Measurements from ENCODE around the gene ADRA2C.

The ADRA2C gene

GRCh38 chr4:3766785-3767569, 792 bp downstream of the ADRA2C start:
- Histone ChIP-seq H3K27me3 (ENCODE audit: control insufficient read depth in 5 of 5, insufficient read depth in 4 of 5, low read length in 5 of 5) (peaks cover 34 to 70% (median 63%) of the 10 kb centered on the region in 5 donors), H3K27ac (ENCODE audit: low read depth, low read length) (no peak overlapping the region), H3K4me3 (ENCODE audit: low read depth in 1 of 5, low read length in 5 of 5) (peak overlapping the region in 3 of 5 donors; percentile 32 to 57 (median 50)), H3K4me1 (ENCODE audit: control insufficient read depth in 5 of 5, insufficient read depth in 5 of 5, low read length in 5 of 5) (peaks cover 0 to 23% (median 12%) of the 10 kb centered on the region in 5 donors), H3K36me3 (ENCODE audit: control insufficient read depth in 5 of 5, insufficient read depth in 5 of 5, low read length in 5 of 5) (no peaks in the 10 kb centered on the region), H3K9ac (ENCODE audit: low read length in 5 of 5) (no peak overlapping the region), H3K9me3 (ENCODE audit: control insufficient read depth in 5 of 5, low read length in 5 of 5) (no peaks in the 10 kb centered on the region)

GRCh38 chr4:3767570-3768288, 1.5 kb downstream of the ADRA2C start:
- Histone ChIP-seq H3K27me3 (ENCODE audit: control insufficient read depth in 5 of 5, insufficient read depth in 4 of 5, low read length in 5 of 5) (peaks cover 39 to 77% (median 66%) of the 10 kb centered on the region in 5 donors), H3K4me3 (ENCODE audit: low read depth in 1 of 5, low read length in 5 of 5) (no peak overlapping the region), H3K36me3 (ENCODE audit: control insufficient read depth in 5 of 5, insufficient read depth in 5 of 5, low read length in 5 of 5) (no peaks in the 10 kb centered on the region), H3K9me3 (ENCODE audit: control insufficient read depth in 5 of 5, low read length in 5 of 5) (no peaks in the 10 kb centered on the region), H3K4me1 (ENCODE audit: control insufficient read depth in 5 of 5, insufficient read depth in 5 of 5, low read length in 5 of 5) (peaks cover 0 to 23% (median 12%) of the 10 kb centered on the region in 5 donors), H3K27ac (ENCODE audit: low read depth, low read length) (no peak overlapping the region), H3K9ac (ENCODE audit: low read length in 5 of 5) (no peak overlapping the region)

GRCh38 chr4:3768842-3769641, 2.9 kb downstream of the ADRA2C start:
- Histone ChIP-seq H3K27ac (ENCODE audit: low read depth, low read length) (no peak overlapping the region), H3K4me1 (ENCODE audit: control insufficient read depth in 5 of 5, insufficient read depth in 5 of 5, low read length in 5 of 5) (peaks cover 0 to 16% (median 12%) of the 10 kb centered on the region in 5 donors), H3K27me3 (ENCODE audit: control insufficient read depth in 5 of 5, insufficient read depth in 4 of 5, low read length in 5 of 5) (peaks cover 44 to 80% (median 70%) of the 10 kb centered on the region in 5 donors)

GRCh38 chr4:3769642-3770184, 3.5 kb downstream of the ADRA2C start:
- H3K4me1 ChIP-seq (ENCODE audit: control insufficient read depth in 5 of 5, insufficient read depth in 5 of 5, low read length in 5 of 5): peaks cover 0 to 16% (median 12%) of the 10 kb centered on the region in 5 donors
- H3K27ac ChIP-seq (ENCODE audit: low read depth, low read length): no peak overlapping the region
- H3K9me3 ChIP-seq (ENCODE audit: control insufficient read depth in 5 of 5, low read length in 5 of 5): no peaks in the 10 kb centered on the region
- H3K9ac ChIP-seq (ENCODE audit: low read length in 5 of 5): no peak overlapping the region
- peaks cover 42 to 79% (median 66%) of the 10 kb centered on the region in 5 donors for H3K27me3 ChIP-seq (ENCODE audit: control insufficient read depth in 5 of 5, insufficient read depth in 4 of 5, low read length in 5 of 5)
- no peak overlapping the region for H3K4me3 ChIP-seq (ENCODE audit: low read depth in 1 of 5, low read length in 5 of 5)
- no peaks in the 10 kb centered on the region for H3K36me3 ChIP-seq (ENCODE audit: control insufficient read depth in 5 of 5, insufficient read depth in 5 of 5, low read length in 5 of 5)

More at GRCh38 chr4:3768842-3769641, 2.9 kb downstream of the ADRA2C start:
- no peaks in the 10 kb centered on the region for H3K36me3 ChIP-seq (ENCODE audit: control insufficient read depth in 5 of 5, insufficient read depth in 5 of 5, low read length in 5 of 5)
- no peak overlapping the region for H3K4me3 ChIP-seq (ENCODE audit: low read depth in 1 of 5, low read length in 5 of 5)
- H3K9me3 ChIP-seq (ENCODE audit: control insufficient read depth in 5 of 5, low read length in 5 of 5): no peaks in the 10 kb centered on the region
- H3K9ac ChIP-seq (ENCODE audit: low read length in 5 of 5): no peak overlapping the region

- no peak overlapping the region for H3K4me3 ChIP-seq (ENCODE audit: low read depth in 1 of 5, low read length in 5 of 5)
- no peaks in the 10 kb centered on the region for H3K36me3 ChIP-seq (ENCODE audit: control insufficient read depth in 5 of 5, insufficient read depth in 5 of 5, low read length in 5 of 5)
- no peaks in the 10 kb centered on the region for H3K9me3 ChIP-seq (ENCODE audit: control insufficient read depth in 5 of 5, low read length in 5 of 5)
- peaks cover 40 to 72% (median 66%) of the 10 kb centered on the region in 5 donors for H3K27me3 ChIP-seq (ENCODE audit: control insufficient read depth in 5 of 5, insufficient read depth in 4 of 5, low read length in 5 of 5)
- peak overlapping the region in 1 of 5 donors; percentile 5 for H3K9ac ChIP-seq (ENCODE audit: low read length in 5 of 5)
- peaks cover 0 to 11% (median 7%) of the 10 kb centered on the region in 5 donors for H3K4me1 ChIP-seq (ENCODE audit: control insufficient read depth in 5 of 5, insufficient read depth in 5 of 5, low read length in 5 of 5)
- no peak overlapping the region for H3K27ac ChIP-seq (ENCODE audit: low read depth, low read length)
These were observed 4.4 kb downstream of the ADRA2C start for GRCh38 chr4:3770323-3771163.

DNA sequence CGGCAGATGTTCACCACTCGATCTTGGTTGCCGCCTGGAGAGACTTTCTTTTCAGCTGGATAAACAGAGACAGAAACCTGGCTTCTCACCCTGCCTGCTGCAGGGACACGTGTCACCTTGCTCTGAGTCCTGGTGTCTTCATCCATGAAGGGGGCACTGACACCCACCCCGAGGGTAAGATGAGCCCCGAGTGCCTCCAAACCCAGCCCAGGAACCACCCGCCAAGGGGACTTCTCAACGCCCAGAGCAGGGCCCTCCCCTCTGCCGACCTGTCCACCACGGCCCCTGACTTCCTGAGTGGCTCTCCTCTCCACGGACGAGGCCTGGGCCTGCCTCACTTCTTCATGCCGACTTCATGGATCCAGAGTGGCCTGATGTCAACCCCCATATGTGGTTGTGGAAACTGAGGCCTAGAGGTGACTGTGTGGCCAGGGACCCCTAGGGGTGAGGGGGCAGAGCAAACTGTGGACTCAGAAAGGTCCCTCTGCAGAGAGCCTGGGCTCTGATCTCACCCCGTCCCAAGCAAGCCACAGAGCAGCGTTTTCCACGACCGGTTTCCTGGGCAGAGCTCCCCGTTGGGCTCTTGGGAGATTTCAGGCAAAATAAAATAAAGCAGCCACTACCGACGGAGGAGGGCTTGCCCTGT, 5.1 kb downstream of the ADRA2C start:
- no peaks in the 10 kb centered on the region for H3K9me3 ChIP-seq (ENCODE audit: control insufficient read depth in 5 of 5, low read length in 5 of 5)
- peaks cover 42 to 78% (median 69%) of the 10 kb centered on the region in 5 donors for H3K27me3 ChIP-seq (ENCODE audit: control insufficient read depth in 5 of 5, insufficient read depth in 4 of 5, low read length in 5 of 5)
- H3K27ac ChIP-seq (ENCODE audit: low read depth, low read length): no peak overlapping the region
- peaks cover 0 to 11% (median 7%) of the 10 kb centered on the region in 5 donors for H3K4me1 ChIP-seq (ENCODE audit: control insufficient read depth in 5 of 5, insufficient read depth in 5 of 5, low read length in 5 of 5)
- no peaks in the 10 kb centered on the region for H3K36me3 ChIP-seq (ENCODE audit: control insufficient read depth in 5 of 5, insufficient read depth in 5 of 5, low read length in 5 of 5)
- no peak overlapping the region for H3K4me3 ChIP-seq (ENCODE audit: low read depth in 1 of 5, low read length in 5 of 5)
- peak overlapping the region in 1 of 5 donors; percentile 5 for H3K9ac ChIP-seq (ENCODE audit: low read length in 5 of 5)

DNA sequence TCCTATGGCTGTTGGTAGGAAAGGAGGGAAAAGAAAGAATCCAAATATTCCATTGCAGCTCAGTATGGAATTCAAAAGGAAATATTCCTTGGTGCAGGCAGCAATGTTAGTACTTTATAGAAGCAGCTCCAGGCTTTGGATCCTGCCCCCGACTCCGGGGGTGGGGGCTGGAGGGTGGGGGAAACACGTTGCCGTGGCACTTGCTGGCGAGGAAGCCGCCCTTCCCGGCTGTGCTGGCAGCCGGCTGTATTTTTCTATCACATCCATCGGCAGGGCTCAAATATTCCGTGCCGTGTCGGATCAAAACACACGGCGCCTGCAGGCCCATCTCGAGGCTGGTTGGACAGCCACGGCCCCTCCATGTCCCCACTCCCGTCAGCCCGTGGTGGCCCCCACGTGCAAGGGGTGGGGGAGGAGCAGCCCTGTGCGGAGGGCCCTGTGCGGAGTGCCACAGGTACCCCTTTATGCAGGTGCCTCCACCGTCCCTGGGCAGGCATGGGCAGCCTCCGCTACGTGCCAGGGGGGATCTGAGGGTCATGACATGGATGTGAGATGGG, 5.8 kb downstream of the ADRA2C start:
- Histone ChIP-seq H3K27ac (ENCODE audit: low read depth, low read length) (no peak overlapping the region), H3K9me3 (ENCODE audit: control insufficient read depth in 5 of 5, low read length in 5 of 5) (no peaks in the 10 kb centered on the region), H3K9ac (ENCODE audit: low read length in 5 of 5) (no peak overlapping the region), H3K4me3 (ENCODE audit: low read depth in 1 of 5, low read length in 5 of 5) (no peak overlapping the region), H3K36me3 (ENCODE audit: control insufficient read depth in 5 of 5, insufficient read depth in 5 of 5, low read length in 5 of 5) (no peaks in the 10 kb centered on the region), H3K4me1 (ENCODE audit: control insufficient read depth in 5 of 5, insufficient read depth in 5 of 5, low read length in 5 of 5) (peaks cover 0 to 5% (median 2%) of the 10 kb centered on the region in 5 donors), H3K27me3 (ENCODE audit: control insufficient read depth in 5 of 5, insufficient read depth in 4 of 5, low read length in 5 of 5) (peaks cover 48 to 77% (median 64%) of the 10 kb centered on the region in 5 donors)

GRCh38 chr4:3772632-3773031, 6.4 kb downstream of the ADRA2C start:
- H3K4me1 ChIP-seq (ENCODE audit: control insufficient read depth in 5 of 5, insufficient read depth in 5 of 5, low read length in 5 of 5): peaks cover 0 to 2% (median 0%) of the 10 kb centered on the region in 5 donors
- H3K9me3 ChIP-seq (ENCODE audit: control insufficient read depth in 5 of 5, low read length in 5 of 5): no peaks in the 10 kb centered on the region
- peaks cover 53 to 74% (median 61%) of the 10 kb centered on the region in 5 donors for H3K27me3 ChIP-seq (ENCODE audit: control insufficient read depth in 5 of 5, insufficient read depth in 4 of 5, low read length in 5 of 5)
- H3K36me3 ChIP-seq (ENCODE audit: control insufficient read depth in 5 of 5, insufficient read depth in 5 of 5, low read length in 5 of 5): no peaks in the 10 kb centered on the region
- H3K27ac ChIP-seq (ENCODE audit: low read depth, low read length): no peak overlapping the region
- H3K9ac ChIP-seq (ENCODE audit: low read length in 5 of 5): no peak overlapping the region
- no peak overlapping the region for H3K4me3 ChIP-seq (ENCODE audit: low read depth in 1 of 5, low read length in 5 of 5)
